Endothelial cell of umbilical vein (primary cell): ENCODE measurements around the gene VPS33B.

ENCODE experiments used
- CTCF ChIP-seq, 2 donors: IDR thresholded peaks; 1 replicate in 1 of 2; 2 replicates in 1 of 2; pipeline ENCODE4 v1.5.1; 2011; ENCODE audit warnings: low read length in 2 of 2, mild to moderate bottlenecking in 2 of 2, moderate library complexity in 2 of 2, control low read depth in 1 of 2, inconsistent platforms in 1 of 2, low read depth in 1 of 2; ENCODE audit not compliant: insufficient read depth in 1 of 2; ENCODE audit errors: extremely low read depth in 1 of 2
- EZH2 ChIP-seq: IDR thresholded peaks from 2 replicates; pipeline ENCODE4 v1.6.1; 2012; ENCODE audit warnings: borderline replicate concordance, low read depth, mild to moderate bottlenecking, moderate library complexity, low read length, inconsistent platforms; ENCODE audit not compliant: severe bottlenecking
- GATA2 ChIP-seq: IDR thresholded peaks from 2 replicates; pipeline ENCODE4 v1.7.0; 2011; ENCODE audit warnings: low read depth, mild to moderate bottlenecking, moderate library complexity, mixed read lengths, low read length; ENCODE audit not compliant: insufficient read length, insufficient read depth
- JUN ChIP-seq: IDR thresholded peaks from 2 replicates; pipeline ENCODE4 v1.6.1; 2011; ENCODE audit warnings: borderline replicate concordance, low read depth; ENCODE audit not compliant: insufficient read length, insufficient read depth
- MAX ChIP-seq: IDR thresholded peaks from 2 replicates; pipeline ENCODE4 v1.6.1; 2011; ENCODE audit not compliant: insufficient read depth, insufficient read length
- MYC ChIP-seq: IDR thresholded peaks from one replicate; pipeline ENCODE4 v1.6.1; 2011; ENCODE audit warnings: mild to moderate bottlenecking, low read depth, low read length
- POLR2AphosphoS5 ChIP-seq: IDR thresholded peaks from 2 replicates; pipeline ENCODE4 v1.6.1; 2012; ENCODE audit warnings: low read depth, mild to moderate bottlenecking, control low read depth, low read length, moderate library complexity; ENCODE audit not compliant: insufficient read depth

GRCh38 chr15:90968434-90968833 lies 54.0 kb downstream of the VPS33B start:
- TF ChIP-seq MYC: no peak
- no peak for TF ChIP-seq CTCF (IDR thresholded peaks at IDR 0.05; ENCODE audit: extremely low read depth in 1 of 2, insufficient read depth in 1 of 2, low read depth in 1 of 2, low read length in 2 of 2)
- no peak for TF ChIP-seq POLR2AphosphoS5
- no peak for TF ChIP-seq GATA2
- no peak for TF ChIP-seq MAX
- TF ChIP-seq EZH2: no peak
- TF ChIP-seq JUN: no peak
